A549 (cell line): ENCODE measurements around the gene KDM4B. TPM values are rescaled to one million over a fixed set of nuclear protein-coding genes. Genes with fewer than 3 reads are reported as not detected.

Source experiments
- ATAC-seq, 2 experiments: fragments of 200-7000 bp in 1 of 2; fragments of >200 bp in 1 of 2; cut with Nextera tagmentation in 1 of 2; cut with Tn5 transposase in 1 of 2; 3 replicates each; pipeline versions ENCODE4 v1.8.0 to v1.9.1; 2018 to 2020; ENCODE audit warnings: mild to moderate bottlenecking in 1 of 2, moderate library complexity in 1 of 2
- CTCF ChIA-PET: fragments of 300-600 bp; sonication (Branson Sonifier 250); formaldehyde crosslinking; extraction: SDS; loops from one replicate; lab custom pipeline; 2021; ENCODE audit warnings: antibody characterized with exemption, inconsistent platforms; lab: Yijun Ruan, JAX
- POLR2A ChIA-PET: fragments of 350-600 bp; formaldehyde crosslinking; extraction: SDS; loops from one replicate; lab custom pipeline; 2021; ENCODE audit warnings: antibody characterized with exemption, inconsistent platforms; lab: Yijun Ruan, JAX
- DNase-seq, 2 experiments: peaks; one replicate each; pipeline versions ENCODE4 v3.0.0 to v3.0.0-alpha.2; 2011 to 2016; ENCODE audit warnings: low read depth in 1 of 2, low spot score in 1 of 2
- FAIRE-seq: peaks from 2 replicates; lab custom pipeline; 2011; peaks lifted over from hg19 to GRCh38; lab: Jason Lieb, UNC
- H3K27ac ChIP-seq, 2 experiments: fragments of >200 bp; sonication (Bioruptor Twin); formaldehyde crosslinking; 3 replicates each; pipeline ENCODE4 v1.5.1; 2016 to 2017
- H3K4me1 ChIP-seq: fragments of >200 bp; sonication (Bioruptor Twin); formaldehyde crosslinking; 3 replicates; pipeline ENCODE4 v1.6.1; 2016
- H3K4me2 ChIP-seq: fragments of >200 bp; sonication (Bioruptor Twin); formaldehyde crosslinking; 3 replicates; pipeline ENCODE4 v1.6.1; 2016
- H3K4me3 ChIP-seq: fragments of >200 bp; sonication (Bioruptor Twin); formaldehyde crosslinking; 3 replicates; pipeline ENCODE4 v1.5.1; 2016
- H3K9me3 ChIP-seq: fragments of >200 bp; sonication (Bioruptor Twin); formaldehyde crosslinking; 3 replicates; pipeline ENCODE4 v1.6.1; 2016
- CHD2 ChIP-seq: fragments of 150-350 bp; IDR thresholded peaks from 2 replicates; pipeline ENCODE4 v1.6.1; 2014; ENCODE audit warnings: low read length; ENCODE audit not compliant: partially characterized antibody
- EHMT2 ChIP-seq: fragments of 200-600 bp; sonication (generic); IDR thresholded peaks from 2 replicates; pipeline ENCODE4 v1.6.1; 2016; ENCODE audit warnings: antibody characterized with exemption, low read depth, mild to moderate bottlenecking, moderate library complexity
- EP300 ChIP-seq, 2 experiments: fragments of >200 bp; sonication (Bioruptor Twin); formaldehyde crosslinking; IDR thresholded peaks; 2 replicates in 1 of 2; 3 replicates in 1 of 2; pipeline ENCODE4 v1.6.1; 2016 to 2017
- GATA3 ChIP-seq: IDR thresholded peaks from 2 replicates; pipeline ENCODE4 v1.6.1; 2012; ENCODE audit warnings: borderline replicate concordance
- HDAC2 ChIP-seq: fragments of 200-600 bp; sonication (generic); IDR thresholded peaks from 2 replicates; pipeline ENCODE4 v1.6.1; 2016
- HEYL ChIP-seq: fragments of 250-450 bp; sonication (Bioruptor Pico); IDR thresholded peaks from 2 replicates; pipeline ENCODE4 v1.8.0; 2021; ENCODE audit warnings: mild to moderate bottlenecking, moderate library complexity
- HOXB13 ChIP-seq: fragments of 250-450 bp; sonication (Bioruptor Pico); IDR thresholded peaks from 2 replicates; pipeline ENCODE4 v1.5.0; 2020; ENCODE audit warnings: low read depth, mild to moderate bottlenecking, moderate library complexity
- JUN ChIP-seq, 2 experiments: fragments of >200 bp; sonication (Bioruptor Twin); formaldehyde crosslinking; IDR thresholded peaks; 2 replicates in 1 of 2; 3 replicates in 1 of 2; pipeline ENCODE4 v1.6.1; 2016 to 2017
- MAZ ChIP-seq: fragments of 150-350 bp; IDR thresholded peaks from 2 replicates; pipeline ENCODE4 v1.6.1; 2014; ENCODE audit warnings: antibody characterized with exemption, low read depth, low read length, borderline replicate concordance
- NFE2L2 ChIP-seq: fragments of 150-350 bp; conservative IDR thresholded peaks from 2 replicates; pipeline ENCODE4 v1.6.1; 2014; ENCODE audit warnings: low read length
- NPAS2 ChIP-seq: fragments of 250-450 bp; sonication (Bioruptor Pico); IDR thresholded peaks from 2 replicates; pipeline ENCODE4 v1.8.0; 2022; ENCODE audit warnings: mild to moderate bottlenecking, moderate library complexity, borderline replicate concordance
- NR3C1 ChIP-seq: fragments of >200 bp; sonication (Bioruptor Twin); formaldehyde crosslinking; IDR thresholded peaks from 3 replicates; pipeline ENCODE4 v1.6.1; 2017
- RCOR1 ChIP-seq: fragments of 150-350 bp; IDR thresholded peaks from 2 replicates; pipeline ENCODE4 v1.6.1; 2014; ENCODE audit warnings: antibody characterized with exemption, low read length, low read depth
- RFX5 ChIP-seq: fragments of 450-650 bp; IDR thresholded peaks from 2 replicates; pipeline ENCODE4 v1.7.1; 2014; ENCODE audit warnings: antibody characterized with exemption, mild to moderate bottlenecking, moderate library complexity
- SREBF2 ChIP-seq: fragments of 450-650 bp; IDR thresholded peaks from 2 replicates; pipeline ENCODE4 v1.6.1; 2014; ENCODE audit warnings: mild to moderate bottlenecking, moderate library complexity
- TFCP2L1 ChIP-seq: fragments of 250-450 bp; sonication (Bioruptor Pico); IDR thresholded peaks from 2 replicates; pipeline ENCODE4 v1.5.0; 2021; ENCODE audit warnings: mild to moderate bottlenecking
- ZNF302 ChIP-seq: fragments of 250-450 bp; sonication (Bioruptor Pico); IDR thresholded peaks from 2 replicates; pipeline ENCODE4 v1.9.0; 2021; ENCODE audit warnings: inconsistent platforms, mild to moderate bottlenecking, moderate library complexity
- WGBS: methylation state at CpG from one replicate; pipeline ENCODE4 v1.1.6; 2017; ENCODE audit errors: missing lambda C conversion rate; 5-methylcytosine and 5-hydroxymethylcytosine counted together
- polyA plus RNA-seq, 4 experiments: library from polyadenylated mRNA; depleted of rRNA in 3 of 4; stranded (reverse); fragments of >200 nt; fragmentation: RNase III in 1 of 4; extraction: RNeasy Plus Mini Kit Qiagen cat#74134 plus additional on column Dnase treatment in 1 of 4; gene quantifications; 2 replicates in 3 of 4; 3 replicates in 1 of 4; pipeline ENCODE4 v1.2.3, GENCODE V29; 2011 to 2017
- TF ChIP-seq, protein P1 (sequence below): fragments of >200 bp; sonication (Bioruptor Twin); formaldehyde crosslinking; IDR thresholded peaks from 3 replicates; pipeline ENCODE4 v1.5.1; 2016
- TF ChIP-seq, protein P2 (sequence below): fragments of 450-650 bp; IDR thresholded peaks from 2 replicates; pipeline ENCODE4 v1.6.1; 2014; ENCODE audit warnings: antibody characterized with exemption
- TF ChIP-seq, protein P3 (sequence below): fragments of 250-450 bp; sonication (Bioruptor Pico); IDR thresholded peaks from 2 replicates; pipeline ENCODE4 v1.5.0; 2021; ENCODE audit warnings: mild to moderate bottlenecking, moderate library complexity, borderline replicate concordance
- TF ChIP-seq, protein P4 (sequence below): fragments of >200 bp; sonication (Bioruptor Twin); formaldehyde crosslinking; IDR thresholded peaks from 3 replicates; pipeline ENCODE4 v1.6.1; 2016
- TF ChIP-seq, protein P5 (sequence below): fragments of 250-450 bp; sonication (Bioruptor Pico); IDR thresholded peaks from 2 replicates; pipeline ENCODE4 v1.5.0; 2020; ENCODE audit warnings: low read depth, mild to moderate bottlenecking, moderate library complexity
- TF ChIP-seq, protein P6 (sequence below): IDR thresholded peaks from 2 replicates; pipeline ENCODE4 v1.6.1; 2012

The KDM4B gene
- polyA plus RNA-seq, 2 of the 4 experiments (the other 2 are of a cell fraction) = 3.0 to 4.6 TPM

DNA sequence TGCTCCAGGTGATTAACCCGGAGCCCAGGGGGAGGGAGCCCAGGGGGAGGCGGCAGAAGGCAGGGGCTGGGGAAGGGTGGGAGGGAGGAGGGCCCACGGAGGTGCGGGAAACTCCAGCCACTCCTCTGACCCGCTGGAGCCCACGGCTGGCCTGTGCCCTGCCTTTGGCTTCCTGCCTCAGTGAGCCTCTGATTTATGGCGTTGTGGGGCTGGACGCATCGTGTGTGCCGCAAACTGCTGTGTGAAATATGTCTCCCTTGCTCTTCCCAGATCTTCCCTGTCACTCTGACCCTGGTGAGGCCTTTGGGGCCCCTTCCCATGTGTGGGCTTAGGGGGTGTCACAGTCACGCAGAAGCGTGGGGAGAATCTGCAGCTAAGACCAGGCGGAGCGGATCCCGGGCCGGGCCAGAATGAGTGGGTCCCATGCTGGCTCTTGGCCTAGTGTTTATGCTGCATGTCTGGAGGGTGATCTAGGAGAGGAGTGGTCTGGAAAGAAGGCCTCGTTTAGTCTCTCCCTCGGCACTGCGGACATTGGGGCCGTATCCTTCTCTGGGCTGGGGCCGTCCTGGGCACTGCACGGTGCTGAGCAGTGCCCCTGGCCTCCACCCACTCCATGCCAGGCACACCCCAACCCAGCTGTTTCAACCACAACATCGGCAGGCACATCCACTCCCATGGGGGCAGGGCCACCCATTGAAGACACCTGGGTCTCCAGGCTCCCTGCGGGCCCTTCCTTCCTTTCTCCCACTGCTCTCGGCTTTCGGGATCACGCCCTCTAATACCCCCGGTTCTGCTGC, 123.0 kb downstream of the KDM4B start:
- Histone ChIP-seq H3K4me2 (no peak overlapping the region), H3K9me3 (no peaks in the 10 kb centered on the region), H3K4me1 (no peaks in the 10 kb centered on the region), H3K27ac (no peak overlapping the region), H3K4me3 (no peak overlapping the region)
- CTCF ChIA-PET = interaction anchor here (1.5 kb wide), 1 partner anchor 62 kb away, joined by 3 read pairs; no protein-coding TSS in a partner anchor
- POLR2A ChIA-PET = no interaction called here
- ATAC-seq (no peak), FAIRE-seq (no peak), DNase-seq (no peak)
- TF ChIP-seq MAZ = no peak
- TF ChIP-seq, protein P1, sequence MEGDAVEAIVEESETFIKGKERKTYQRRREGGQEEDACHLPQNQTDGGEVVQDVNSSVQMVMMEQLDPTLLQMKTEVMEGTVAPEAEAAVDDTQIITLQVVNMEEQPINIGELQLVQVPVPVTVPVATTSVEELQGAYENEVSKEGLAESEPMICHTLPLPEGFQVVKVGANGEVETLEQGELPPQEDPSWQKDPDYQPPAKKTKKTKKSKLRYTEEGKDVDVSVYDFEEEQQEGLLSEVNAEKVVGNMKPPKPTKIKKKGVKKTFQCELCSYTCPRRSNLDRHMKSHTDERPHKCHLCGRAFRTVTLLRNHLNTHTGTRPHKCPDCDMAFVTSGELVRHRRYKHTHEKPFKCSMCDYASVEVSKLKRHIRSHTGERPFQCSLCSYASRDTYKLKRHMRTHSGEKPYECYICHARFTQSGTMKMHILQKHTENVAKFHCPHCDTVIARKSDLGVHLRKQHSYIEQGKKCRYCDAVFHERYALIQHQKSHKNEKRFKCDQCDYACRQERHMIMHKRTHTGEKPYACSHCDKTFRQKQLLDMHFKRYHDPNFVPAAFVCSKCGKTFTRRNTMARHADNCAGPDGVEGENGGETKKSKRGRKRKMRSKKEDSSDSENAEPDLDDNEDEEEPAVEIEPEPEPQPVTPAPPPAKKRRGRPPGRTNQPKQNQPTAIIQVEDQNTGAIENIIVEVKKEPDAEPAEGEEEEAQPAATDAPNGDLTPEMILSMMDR = no peak
- TF ChIP-seq RCOR1 = no peak
- TF ChIP-seq, protein P2, sequence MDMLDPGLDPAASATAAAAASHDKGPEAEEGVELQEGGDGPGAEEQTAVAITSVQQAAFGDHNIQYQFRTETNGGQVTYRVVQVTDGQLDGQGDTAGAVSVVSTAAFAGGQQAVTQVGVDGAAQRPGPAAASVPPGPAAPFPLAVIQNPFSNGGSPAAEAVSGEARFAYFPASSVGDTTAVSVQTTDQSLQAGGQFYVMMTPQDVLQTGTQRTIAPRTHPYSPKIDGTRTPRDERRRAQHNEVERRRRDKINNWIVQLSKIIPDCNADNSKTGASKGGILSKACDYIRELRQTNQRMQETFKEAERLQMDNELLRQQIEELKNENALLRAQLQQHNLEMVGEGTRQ = no peak
- no peak for TF ChIP-seq GATA3
- TF ChIP-seq JUN (IDR thresholded peaks at IDR 0.05) = no peak
- TF ChIP-seq EP300 (IDR thresholded peaks at IDR 0.05) = no peak
- TF ChIP-seq, protein P3, sequence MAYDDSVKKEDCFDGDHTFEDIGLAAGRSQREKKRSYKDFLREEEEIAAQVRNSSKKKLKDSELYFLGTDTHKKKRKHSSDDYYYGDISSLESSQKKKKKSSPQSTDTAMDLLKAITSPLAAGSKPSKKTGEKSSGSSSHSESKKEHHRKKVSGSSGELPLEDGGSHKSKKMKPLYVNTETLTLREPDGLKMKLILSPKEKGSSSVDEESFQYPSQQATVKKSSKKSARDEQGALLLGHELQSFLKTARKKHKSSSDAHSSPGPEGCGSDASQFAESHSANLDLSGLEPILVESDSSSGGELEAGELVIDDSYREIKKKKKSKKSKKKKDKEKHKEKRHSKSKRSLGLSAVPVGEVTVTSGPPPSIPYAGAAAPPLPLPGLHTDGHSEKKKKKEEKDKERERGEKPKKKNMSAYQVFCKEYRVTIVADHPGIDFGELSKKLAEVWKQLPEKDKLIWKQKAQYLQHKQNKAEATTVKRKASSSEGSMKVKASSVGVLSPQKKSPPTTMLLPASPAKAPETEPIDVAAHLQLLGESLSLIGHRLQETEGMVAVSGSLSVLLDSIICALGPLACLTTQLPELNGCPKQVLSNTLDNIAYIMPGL (CRISPR knock-in tag) = no peak
- WGBS = 90% methylated on average over 18 of the region's 28 CpGs

DNA sequence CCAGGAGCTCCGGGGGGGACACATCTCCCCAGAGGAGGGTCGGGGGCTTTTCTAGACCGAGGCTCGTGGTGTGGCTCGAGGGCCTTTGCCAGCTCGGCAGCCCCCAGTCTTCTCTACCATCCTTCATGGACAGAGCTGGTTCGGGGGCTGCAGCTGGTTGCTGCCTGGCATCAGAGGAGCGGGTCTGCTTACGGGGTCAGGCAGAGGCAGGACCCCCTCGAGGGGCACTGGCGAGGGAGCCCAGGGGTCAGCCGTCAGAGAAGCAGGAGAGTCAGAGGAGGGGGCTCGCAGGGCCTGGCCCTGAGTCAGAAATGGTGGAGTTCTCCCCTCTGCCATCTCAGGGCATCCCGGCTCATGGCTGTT, 123.5 kb downstream of the KDM4B start:
- FAIRE-seq (no peak), DNase-seq (no peak), ATAC-seq (no peak)
- ChIA-PET CTCF (interaction anchor here (1.5 kb wide), 1 partner anchor 61 kb away, joined by 3 read pairs; no protein-coding TSS in a partner anchor), POLR2A (no interaction called here)
- no peak overlapping the region for H3K4me3 ChIP-seq
- no peak for TF ChIP-seq RFX5
- TF ChIP-seq, protein P4, sequence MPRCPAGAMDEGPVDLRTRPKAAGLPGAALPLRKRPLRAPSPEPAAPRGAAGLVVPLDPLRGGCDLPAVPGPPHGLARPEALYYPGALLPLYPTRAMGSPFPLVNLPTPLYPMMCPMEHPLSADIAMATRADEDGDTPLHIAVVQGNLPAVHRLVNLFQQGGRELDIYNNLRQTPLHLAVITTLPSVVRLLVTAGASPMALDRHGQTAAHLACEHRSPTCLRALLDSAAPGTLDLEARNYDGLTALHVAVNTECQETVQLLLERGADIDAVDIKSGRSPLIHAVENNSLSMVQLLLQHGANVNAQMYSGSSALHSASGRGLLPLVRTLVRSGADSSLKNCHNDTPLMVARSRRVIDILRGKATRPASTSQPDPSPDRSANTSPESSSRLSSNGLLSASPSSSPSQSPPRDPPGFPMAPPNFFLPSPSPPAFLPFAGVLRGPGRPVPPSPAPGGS = no peak
- TF ChIP-seq, protein P5, sequence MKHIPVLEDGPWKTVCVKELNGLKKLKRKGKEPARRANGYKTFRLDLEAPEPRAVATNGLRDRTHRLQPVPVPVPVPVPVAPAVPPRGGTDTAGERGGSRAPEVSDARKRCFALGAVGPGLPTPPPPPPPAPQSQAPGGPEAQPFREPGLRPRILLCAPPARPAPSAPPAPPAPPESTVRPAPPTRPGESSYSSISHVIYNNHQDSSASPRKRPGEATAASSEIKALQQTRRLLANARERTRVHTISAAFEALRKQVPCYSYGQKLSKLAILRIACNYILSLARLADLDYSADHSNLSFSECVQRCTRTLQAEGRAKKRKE (CRISPR knock-in tag) = no peak
- no peak for TF ChIP-seq NR3C1
- TF ChIP-seq ZNF302 = no peak
- no peaks in the 10 kb centered on the region for H3K4me1 ChIP-seq
- no peak overlapping the region for H3K27ac ChIP-seq
- H3K4me2 ChIP-seq = no peak overlapping the region
- no peaks in the 10 kb centered on the region for H3K9me3 ChIP-seq
- 76% methylated on average over 8 of the region's 14 CpGs for WGBS

DNA sequence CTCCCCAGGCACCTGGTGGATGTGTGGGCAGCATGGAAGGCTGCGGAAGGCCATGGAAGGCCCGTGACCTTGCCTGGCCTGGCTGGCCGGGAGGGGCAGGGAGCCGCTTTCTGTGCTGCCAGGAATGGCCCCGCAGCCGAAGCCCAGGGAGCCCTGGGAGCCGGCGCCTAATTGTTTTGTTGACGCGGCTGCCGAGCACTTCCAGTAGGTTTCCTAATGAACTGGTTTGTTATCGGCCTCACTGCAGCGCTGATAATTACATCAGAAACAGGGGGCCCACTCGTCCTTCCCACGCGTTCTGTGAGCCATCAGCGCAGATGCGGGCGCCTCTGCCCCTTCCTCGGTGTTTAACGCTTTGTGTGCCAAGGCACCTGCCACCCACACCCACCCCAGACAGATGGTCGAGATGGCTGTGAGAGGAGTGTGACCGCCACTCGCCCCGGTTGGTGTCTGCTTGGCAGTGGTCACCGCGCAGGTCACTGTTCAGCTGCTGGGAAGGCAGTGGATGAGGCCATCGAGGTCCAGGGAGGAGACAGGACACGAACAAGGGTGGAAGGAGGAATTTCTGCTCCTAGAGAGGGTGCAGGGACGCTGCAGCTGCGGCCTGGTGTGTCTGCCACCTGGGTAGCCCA, 124.5 kb downstream of the KDM4B start:
- DNase-seq (no peak), ATAC-seq (no peak), FAIRE-seq (no peak)
- Histone ChIP-seq H3K4me3 (no peak overlapping the region), H3K4me2 (no peak overlapping the region), H3K27ac (no peak overlapping the region), H3K9me3 (no peaks in the 10 kb centered on the region), H3K4me1 (no peaks in the 10 kb centered on the region)
- TF ChIP-seq NFE2L2 (no peak), CHD2 (no peak), EHMT2 (no peak), NPAS2 (CRISPR knock-in tag) (no peak), SREBF2 (no peak), HDAC2 (no peak), JUN (IDR thresholded peaks at IDR 0.05) (no peak), NR3C1 (no peak), RCOR1 (no peak), HEYL (CRISPR knock-in tag) (no peak), TFCP2L1 (CRISPR knock-in tag) (no peak), HOXB13 (CRISPR knock-in tag) (no peak)
- TF ChIP-seq, protein P6, sequence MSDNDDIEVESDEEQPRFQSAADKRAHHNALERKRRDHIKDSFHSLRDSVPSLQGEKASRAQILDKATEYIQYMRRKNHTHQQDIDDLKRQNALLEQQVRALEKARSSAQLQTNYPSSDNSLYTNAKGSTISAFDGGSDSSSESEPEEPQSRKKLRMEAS = no peak
- WGBS = 92% methylated on average over 25 of the region's 31 CpGs
- ChIA-PET CTCF (interaction anchor here (1.0 to 1.5 kb wide), 2 partner anchors 61 to 309 kb away, joined by 3 read pairs; no protein-coding TSS in a partner anchor), POLR2A (no interaction called here)
